ENCODE data around the gene LAP3.

- no peak for TF ChIP-seq POLR2AphosphoS5 (IDR thresholded peaks at IDR 0.05; ENCODE audit: low read depth, low read length)
- TF ChIP-seq SIN3A (IDR thresholded peaks at IDR 0.05; ENCODE audit: borderline replicate concordance, insufficient read depth, low read length), result no peak
These were observed 69.7 kb downstream of the LAP3 start for GRCh38 chr4:17646693-17647092.

Data from PFSK-1 (cell line).